Measurements from ENCODE around the gene WDFY3.

The WDFY3 gene

DNA sequence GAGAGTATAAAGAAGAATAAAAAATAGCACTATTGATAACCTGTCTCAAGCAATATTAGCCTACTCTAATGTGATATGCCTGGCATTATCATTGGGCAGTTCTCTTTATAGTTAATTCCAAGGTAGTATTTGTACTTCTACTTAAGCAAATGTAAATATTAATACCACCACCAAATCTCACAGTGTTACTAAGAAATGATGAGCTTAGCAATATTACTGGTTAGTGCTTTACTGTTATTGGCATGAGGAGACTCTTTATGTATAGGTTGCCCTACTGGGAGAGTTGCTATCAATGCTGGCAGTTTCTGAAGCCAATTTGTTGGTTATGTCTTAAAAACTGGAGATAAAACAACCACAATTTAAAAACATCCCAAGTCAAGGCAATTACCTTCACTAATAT, 227.9 kb downstream of the WDFY3 start:
- ChIA-PET POLR2A (no interaction called here), CTCF (no interaction called here)
- no peak for TF ChIP-seq ELF4 (IDR thresholded peaks at IDR 0.05)
- no peak for TF ChIP-seq HDGF (IDR thresholded peaks at IDR 0.05; ENCODE audit: borderline replicate concordance)
- TF ChIP-seq FOXM1 (IDR thresholded peaks at IDR 0.05; ENCODE audit: borderline replicate concordance): no peak
- TF ChIP-seq FOXK2 (IDR thresholded peaks at IDR 0.05): no peak
- no peak for TF ChIP-seq LEF1 (IDR thresholded peaks at IDR 0.05; ENCODE audit: borderline replicate concordance)
- no peak for TF ChIP-seq ZNF384 (IDR thresholded peaks at IDR 0.05)
- no peak for TF ChIP-seq ARNT (IDR thresholded peaks at IDR 0.05)
- no peak for TF ChIP-seq SP1 (IDR thresholded peaks at IDR 0.05)
- TF ChIP-seq TARDBP (IDR thresholded peaks at IDR 0.05): no peak
- no peak for TF ChIP-seq L3MBTL2 (conservative IDR thresholded peaks at IDR 0.05)
- TF ChIP-seq, protein P1, sequence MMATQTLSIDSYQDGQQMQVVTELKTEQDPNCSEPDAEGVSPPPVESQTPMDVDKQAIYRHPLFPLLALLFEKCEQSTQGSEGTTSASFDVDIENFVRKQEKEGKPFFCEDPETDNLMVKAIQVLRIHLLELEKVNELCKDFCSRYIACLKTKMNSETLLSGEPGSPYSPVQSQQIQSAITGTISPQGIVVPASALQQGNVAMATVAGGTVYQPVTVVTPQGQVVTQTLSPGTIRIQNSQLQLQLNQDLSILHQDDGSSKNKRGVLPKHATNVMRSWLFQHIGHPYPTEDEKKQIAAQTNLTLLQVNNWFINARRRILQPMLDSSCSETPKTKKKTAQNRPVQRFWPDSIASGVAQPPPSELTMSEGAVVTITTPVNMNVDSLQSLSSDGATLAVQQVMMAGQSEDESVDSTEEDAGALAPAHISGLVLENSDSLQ (IDR thresholded peaks at IDR 0.05): no peak
- TF ChIP-seq CTBP1 (IDR thresholded peaks at IDR 0.05; ENCODE audit: borderline replicate concordance): no peak
- no peak for TF ChIP-seq SUZ12 (IDR thresholded peaks at IDR 0.05)
- no peak for TF ChIP-seq BHLHE40 (IDR thresholded peaks at IDR 0.05; ENCODE audit: borderline replicate concordance)
- no peak for DNase-seq (ENCODE audit: extremely low spot score)

DNA sequence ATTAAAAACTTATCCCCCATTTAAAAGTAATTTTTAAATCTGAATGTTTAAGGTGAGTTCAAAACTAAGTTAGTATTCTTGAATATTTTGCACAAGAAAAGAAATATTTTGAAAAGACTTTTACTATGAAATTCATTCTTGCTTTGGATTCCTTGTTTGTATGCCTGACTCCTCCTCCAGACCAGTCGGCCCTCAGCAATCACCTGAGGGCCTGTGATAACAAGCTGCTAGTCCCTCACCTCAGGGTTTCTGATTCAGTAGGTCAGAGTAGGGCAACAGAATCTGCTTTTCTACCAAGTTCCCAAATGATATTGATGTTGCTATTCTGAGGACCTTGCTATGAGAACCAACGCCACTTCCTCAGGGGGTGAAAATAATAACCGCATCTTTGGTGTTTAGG, 228.8 kb downstream of the WDFY3 start:
- TF ChIP-seq LEF1 (IDR thresholded peaks at IDR 0.05; ENCODE audit: borderline replicate concordance): no peak
- no peak for TF ChIP-seq NFRKB (IDR thresholded peaks at IDR 0.05)
- TF ChIP-seq SP1 (IDR thresholded peaks at IDR 0.05): no peak
- no peak for TF ChIP-seq FOXK2 (IDR thresholded peaks at IDR 0.05)
- TF ChIP-seq SUZ12 (IDR thresholded peaks at IDR 0.05): no peak
- TF ChIP-seq FOXM1 (IDR thresholded peaks at IDR 0.05; ENCODE audit: borderline replicate concordance): no peak
- TF ChIP-seq CTBP1 (IDR thresholded peaks at IDR 0.05; ENCODE audit: borderline replicate concordance): no peak
- TF ChIP-seq, protein P1 (IDR thresholded peaks at IDR 0.05): no peak
- TF ChIP-seq TARDBP (IDR thresholded peaks at IDR 0.05): no peak
- no peak for TF ChIP-seq HDGF (IDR thresholded peaks at IDR 0.05; ENCODE audit: borderline replicate concordance)
- no peak for TF ChIP-seq L3MBTL2 (conservative IDR thresholded peaks at IDR 0.05)
- no peak for TF ChIP-seq ZNF384 (IDR thresholded peaks at IDR 0.05)
- TF ChIP-seq ELF4 (IDR thresholded peaks at IDR 0.05): no peak
- no peak for TF ChIP-seq ARNT (IDR thresholded peaks at IDR 0.05)
- no peak for TF ChIP-seq FOXA1 (IDR thresholded peaks at IDR 0.05)
- no peak for TF ChIP-seq BHLHE40 (IDR thresholded peaks at IDR 0.05; ENCODE audit: borderline replicate concordance)
- POLR2A ChIA-PET: no interaction called here
- DNase-seq (ENCODE audit: extremely low spot score): no peak
- CTCF ChIA-PET: no interaction called here

DNA sequence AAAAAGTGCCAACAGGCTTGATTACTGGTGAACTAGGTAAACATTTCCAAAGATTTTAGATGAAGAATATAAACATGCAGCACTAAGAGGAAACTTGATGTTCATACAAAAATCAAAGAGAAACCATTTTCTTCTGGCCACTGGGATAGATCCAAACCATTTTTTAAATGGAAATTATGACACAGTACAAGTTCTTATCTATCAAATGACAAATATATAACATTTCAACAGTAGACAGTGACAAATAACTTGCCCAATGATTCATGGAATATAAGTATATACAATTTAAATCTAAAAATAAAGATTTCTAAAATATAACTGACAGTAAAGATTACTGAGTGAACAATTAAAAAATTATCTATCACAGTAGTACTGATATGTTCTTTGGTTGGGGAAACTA, 232.5 kb downstream of the WDFY3 start:
- TF ChIP-seq TARDBP (IDR thresholded peaks at IDR 0.05): no peak
- TF ChIP-seq SUZ12 (IDR thresholded peaks at IDR 0.05): no peak
- POLR2A ChIA-PET: no interaction called here
- DNase-seq (ENCODE audit: extremely low spot score): no peak
- CTCF ChIA-PET: no interaction called here

GRCh38 chr4:84733343-84734033, 233.0 kb downstream of the WDFY3 start:
- no peak for TF ChIP-seq HDGF (IDR thresholded peaks at IDR 0.05; ENCODE audit: borderline replicate concordance)
- no peak for TF ChIP-seq ZNF384 (IDR thresholded peaks at IDR 0.05)
- no peak for TF ChIP-seq BHLHE40 (IDR thresholded peaks at IDR 0.05; ENCODE audit: borderline replicate concordance)
- no peak for TF ChIP-seq ARNT (IDR thresholded peaks at IDR 0.05)
- no peak for TF ChIP-seq TARDBP (IDR thresholded peaks at IDR 0.05)
- TF ChIP-seq FOXK2 (IDR thresholded peaks at IDR 0.05): no peak
- no peak for TF ChIP-seq FOXA1 (IDR thresholded peaks at IDR 0.05)
- no peak for TF ChIP-seq SP1 (IDR thresholded peaks at IDR 0.05)
- TF ChIP-seq SUZ12 (IDR thresholded peaks at IDR 0.05): no peak
- no peak for TF ChIP-seq CTBP1 (IDR thresholded peaks at IDR 0.05; ENCODE audit: borderline replicate concordance)
- TF ChIP-seq FOXM1 (IDR thresholded peaks at IDR 0.05; ENCODE audit: borderline replicate concordance): no peak
- TF ChIP-seq L3MBTL2 (conservative IDR thresholded peaks at IDR 0.05): no peak
- TF ChIP-seq NFRKB (IDR thresholded peaks at IDR 0.05): no peak
- CTCF ChIA-PET: no interaction called here
- no peak for DNase-seq (ENCODE audit: extremely low spot score)
- POLR2A ChIA-PET: no interaction called here

GRCh38 chr4:84730375-84730774, 236.1 kb downstream of the WDFY3 start:
- DNase-seq (ENCODE audit: extremely low spot score): no peak
- ChIA-PET POLR2A (no interaction called here), CTCF (no interaction called here)
- TF ChIP-seq ELF4 (IDR thresholded peaks at IDR 0.05) (no peak), TARDBP (IDR thresholded peaks at IDR 0.05) (no peak), FOXA1 (IDR thresholded peaks at IDR 0.05) (no peak), FOXK2 (IDR thresholded peaks at IDR 0.05) (no peak), BHLHE40 (IDR thresholded peaks at IDR 0.05; ENCODE audit: borderline replicate concordance) (no peak), NFRKB (IDR thresholded peaks at IDR 0.05) (no peak), FOXM1 (IDR thresholded peaks at IDR 0.05; ENCODE audit: borderline replicate concordance) (no peak), LEF1 (IDR thresholded peaks at IDR 0.05; ENCODE audit: borderline replicate concordance) (no peak), HDGF (IDR thresholded peaks at IDR 0.05; ENCODE audit: borderline replicate concordance) (no peak), ZNF384 (IDR thresholded peaks at IDR 0.05) (no peak), SP1 (IDR thresholded peaks at IDR 0.05) (no peak), CTBP1 (IDR thresholded peaks at IDR 0.05; ENCODE audit: borderline replicate concordance) (no peak), SUZ12 (IDR thresholded peaks at IDR 0.05) (no peak)
- TF ChIP-seq, protein P1 (IDR thresholded peaks at IDR 0.05): no peak

DNA sequence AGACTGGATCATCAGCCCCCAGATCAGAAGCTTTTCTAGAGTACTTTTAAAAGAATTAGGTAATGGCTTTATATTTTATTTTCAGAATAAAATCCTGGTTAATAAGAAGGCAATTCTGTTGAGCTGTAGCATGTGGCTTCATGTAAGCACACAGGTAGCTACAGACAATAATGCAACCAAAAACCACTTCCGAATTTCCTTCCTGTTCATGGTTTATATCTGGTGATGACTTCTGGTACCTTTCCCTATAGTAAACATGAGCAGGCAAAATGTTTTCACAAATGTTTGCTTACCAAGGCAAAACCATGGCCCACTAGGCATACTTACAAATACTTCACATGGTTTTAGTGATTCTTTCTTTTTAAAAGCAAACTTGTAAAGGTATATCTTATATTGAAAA, 239.0 kb downstream of the WDFY3 start:
- ChIA-PET CTCF (interaction anchor here (0.8 kb wide), 1 partner anchor 61 kb away, joined by 3 read pairs; no protein-coding TSS in a partner anchor), POLR2A (no interaction called here)

More for the DNA sequence above, 239.0 kb downstream of the WDFY3 start:
- TF ChIP-seq TARDBP (IDR thresholded peaks at IDR 0.05) (no peak), LEF1 (IDR thresholded peaks at IDR 0.05; ENCODE audit: borderline replicate concordance) (no peak), ZNF384 (IDR thresholded peaks at IDR 0.05) (no peak), L3MBTL2 (conservative IDR thresholded peaks at IDR 0.05) (no peak), CTBP1 (IDR thresholded peaks at IDR 0.05; ENCODE audit: borderline replicate concordance) (no peak), ARNT (IDR thresholded peaks at IDR 0.05) (no peak), HDGF (IDR thresholded peaks at IDR 0.05; ENCODE audit: borderline replicate concordance) (no peak), BHLHE40 (IDR thresholded peaks at IDR 0.05; ENCODE audit: borderline replicate concordance) (no peak), SUZ12 (IDR thresholded peaks at IDR 0.05) (no peak), FOXK2 (IDR thresholded peaks at IDR 0.05) (no peak), SP1 (IDR thresholded peaks at IDR 0.05) (no peak), FOXA1 (IDR thresholded peaks at IDR 0.05) (no peak), NFRKB (IDR thresholded peaks at IDR 0.05) (no peak), ELF4 (IDR thresholded peaks at IDR 0.05) (no peak), FOXM1 (IDR thresholded peaks at IDR 0.05; ENCODE audit: borderline replicate concordance) (no peak)
- TF ChIP-seq, protein P1 (IDR thresholded peaks at IDR 0.05): no peak
- no peak for DNase-seq (ENCODE audit: extremely low spot score)
